HuH-7.5 (cell line): ENCODE results near the gene RAPGEF6.
"Not testable (repeated sequence)": the region's sequence is repeated elsewhere in the genome, so short reads cannot be mapped to it uniquely, and the experiment has no call there.

ENCODE experiments used
- DNase-seq: peaks from one replicate; pipeline ENCODE4 v3.0.0; 2011; ENCODE audit warnings: low spot score

RAPGEF6 gene

GRCh38 chr5:131495536-131496399 lies 139.3 kb downstream of the RAPGEF6 start:
- DNase-seq, result no peak

GRCh38 chr5:131491749-131492148 lies 143.3 kb downstream of the RAPGEF6 start:
- DNase-seq, result no peak

GRCh38 chr5:131488463-131488862 lies 146.6 kb downstream of the RAPGEF6 start:
- no peak for DNase-seq

GRCh38 chr5:131487371-131487770 lies 147.7 kb downstream of the RAPGEF6 start:
- DNase-seq, result not testable (repeated sequence)

- DNase-seq, result no peak
These were observed 152.4 kb downstream of the RAPGEF6 start for GRCh38 chr5:131482617-131483016.

GRCh38 chr5:131481569-131481968 lies 153.5 kb downstream of the RAPGEF6 start:
- DNase-seq, result no peak

GRCh38 chr5:131475541-131475941 lies 159.5 kb downstream of the RAPGEF6 start:
- no peak for DNase-seq

GRCh38 chr5:131473731-131474130 lies 161.3 kb downstream of the RAPGEF6 start:
- no peak for DNase-seq

- DNase-seq, result no peak
These were observed 168.8 kb downstream of the RAPGEF6 start for GRCh38 chr5:131466171-131466766.

- no peak for DNase-seq
These were observed 171.4 kb downstream of the RAPGEF6 start for GRCh38 chr5:131463656-131464055.

- DNase-seq, result no peak
These were observed 172.6 kb downstream of the RAPGEF6 start for GRCh38 chr5:131462454-131462853.

GRCh38 chr5:131461742-131462141 lies 173.3 kb downstream of the RAPGEF6 start:
- DNase-seq, result no peak

GRCh38 chr5:131460867-131461572 lies 174.0 kb downstream of the RAPGEF6 start:
- no peak for DNase-seq

- DNase-seq, result no peak
These were observed 174.9 kb downstream of the RAPGEF6 start for GRCh38 chr5:131460133-131460532.

GRCh38 chr5:131459216-131459615 lies 175.8 kb downstream of the RAPGEF6 start:
- DNase-seq, result no peak

- DNase-seq, result no peak
These were observed 177.8 kb downstream of the RAPGEF6 start for GRCh38 chr5:131457193-131457592.

- no peak for DNase-seq
These were observed 184.1 kb downstream of the RAPGEF6 start for GRCh38 chr5:131450941-131451340.

GRCh38 chr5:131441184-131441583 lies 193.8 kb downstream of the RAPGEF6 start:
- no peak for DNase-seq

- no peak for DNase-seq
These were observed 198.9 kb downstream of the RAPGEF6 start for GRCh38 chr5:131436081-131436480.

GRCh38 chr5:131433109-131433508 lies 201.9 kb downstream of the RAPGEF6 start:
- DNase-seq, result no peak

- DNase-seq, result no peak
These were observed 203.2 kb downstream of the RAPGEF6 start for GRCh38 chr5:131431794-131432193.

GRCh38 chr5:131430794-131431193 lies 204.2 kb downstream of the RAPGEF6 start:
- no peak for DNase-seq

- DNase-seq, result no peak
These were observed 209.0 kb downstream of the RAPGEF6 start for GRCh38 chr5:131426011-131426410.
